ENCODE data around the gene MTHFD2.
"Not testable (repeated sequence)": the region's sequence is repeated elsewhere in the genome, so short reads cannot be mapped to it uniquely, and the experiment has no call there.

The MTHFD2 gene

DNA sequence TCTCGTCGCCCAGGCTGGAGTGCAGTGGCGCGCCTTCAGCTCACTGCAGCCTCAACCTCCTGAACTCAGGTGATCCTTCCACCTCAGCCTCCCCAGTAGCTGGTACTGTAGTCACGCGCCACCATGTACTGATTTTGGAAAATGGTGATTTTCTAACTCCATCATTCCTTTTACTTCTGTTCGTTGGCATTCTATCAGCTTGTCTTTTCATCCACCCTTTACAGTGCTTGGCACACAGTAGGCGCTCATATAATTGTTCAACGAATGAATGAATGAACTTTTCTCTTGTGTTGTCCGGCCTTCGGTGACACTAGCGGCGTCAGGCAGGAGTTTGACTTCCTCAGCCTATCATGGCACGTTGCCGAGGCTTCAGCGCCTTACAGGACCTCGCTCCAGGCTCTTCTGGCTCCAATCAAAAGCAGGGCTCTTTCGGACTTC, 373 bp upstream of the MTHFD2 start:
- no peak for DNase-seq

- no peak for DNase-seq
These were observed 873 bp downstream of the MTHFD2 start for GRCh38 chr2:74199275-74199701.

GRCh38 chr2:74199871-74200305, 1.5 kb downstream of the MTHFD2 start:
- DNase-seq: peak; percentile 16

DNA sequence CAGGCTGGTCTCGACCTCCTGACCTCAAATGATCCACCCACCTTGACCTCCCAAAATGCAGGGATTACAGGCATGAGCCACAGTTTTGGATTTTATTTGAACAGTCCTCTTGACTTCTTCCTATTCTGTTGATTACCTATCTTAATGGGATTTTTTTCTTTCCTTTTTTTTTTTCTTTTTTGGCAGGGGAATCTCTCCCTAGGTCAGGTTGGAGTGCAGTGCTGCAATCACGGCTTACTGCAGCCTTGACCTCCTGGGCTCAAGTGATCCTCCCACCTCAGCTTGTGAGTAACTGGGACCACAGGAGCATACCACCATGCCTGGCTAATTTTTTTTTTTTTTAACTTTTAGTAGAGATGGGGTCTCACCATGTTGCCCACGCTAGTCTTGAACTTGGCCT, 2.8 kb downstream of the MTHFD2 start:
- DNase-seq: no peak

GRCh38 chr2:74201596-74201995, 3.2 kb downstream of the MTHFD2 start:
- DNase-seq: no peak

GRCh38 chr2:74204436-74204835, 6.0 kb downstream of the MTHFD2 start:
- DNase-seq: no peak

DNA sequence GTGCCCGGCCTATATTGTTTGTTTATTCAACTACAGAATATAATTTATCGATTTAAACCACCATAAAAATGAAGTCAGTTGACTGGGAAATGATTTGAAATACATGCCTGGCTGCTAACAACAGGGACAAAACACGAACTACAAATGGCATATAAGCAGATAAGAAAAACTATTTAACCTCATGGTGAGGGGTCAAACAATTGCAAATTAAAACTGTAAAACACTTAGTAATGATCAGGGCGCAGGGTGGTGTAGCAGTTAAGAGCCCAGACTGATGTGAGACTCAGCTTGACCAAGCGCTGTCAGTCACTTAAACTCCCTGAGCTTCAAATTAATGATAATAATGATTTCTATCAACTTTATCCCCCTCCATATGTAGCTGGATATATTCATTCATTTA, 6.7 kb downstream of the MTHFD2 start:
- DNase-seq: no peak

GRCh38 chr2:74205596-74205995, 7.2 kb downstream of the MTHFD2 start:
- DNase-seq: peak; percentile 36

GRCh38 chr2:74206180-74206688, 7.8 kb downstream of the MTHFD2 start:
- DNase-seq: peak; percentile 61

DNA sequence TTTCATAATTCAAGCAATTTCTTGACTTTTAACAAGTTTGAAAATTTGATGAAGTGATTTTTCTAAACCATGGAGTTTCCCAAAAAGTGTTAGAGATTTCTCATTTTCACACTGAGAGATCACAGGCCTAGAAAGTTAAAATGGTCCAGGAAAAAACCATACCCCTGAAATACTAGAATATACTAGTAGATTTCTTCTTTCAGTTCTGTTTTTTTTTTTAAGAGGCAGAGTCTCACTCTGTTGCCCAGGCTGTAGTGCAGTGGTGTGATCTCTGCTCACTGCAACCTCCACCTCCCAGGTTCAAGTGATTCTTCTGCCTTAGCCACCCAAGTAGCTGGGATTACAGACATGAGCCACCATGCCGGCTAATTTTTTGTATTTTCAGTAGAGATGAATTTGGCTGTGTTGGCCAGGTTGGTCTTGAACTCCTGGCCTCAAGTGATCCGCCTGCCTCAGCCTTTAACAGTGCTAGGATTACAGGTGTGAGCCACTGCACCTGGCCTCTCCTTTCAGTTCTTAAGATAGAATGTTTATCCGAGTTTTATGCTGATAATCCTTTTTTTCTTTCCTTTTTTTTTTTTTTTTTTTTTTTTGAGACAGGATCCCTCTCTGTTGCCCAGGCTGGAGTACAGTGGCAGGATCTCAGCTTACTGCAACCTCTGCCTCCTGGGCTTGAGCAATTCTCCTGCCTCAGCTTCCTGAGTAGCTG, 14.4 kb downstream of the MTHFD2 start:
- DNase-seq: no peak

DNA sequence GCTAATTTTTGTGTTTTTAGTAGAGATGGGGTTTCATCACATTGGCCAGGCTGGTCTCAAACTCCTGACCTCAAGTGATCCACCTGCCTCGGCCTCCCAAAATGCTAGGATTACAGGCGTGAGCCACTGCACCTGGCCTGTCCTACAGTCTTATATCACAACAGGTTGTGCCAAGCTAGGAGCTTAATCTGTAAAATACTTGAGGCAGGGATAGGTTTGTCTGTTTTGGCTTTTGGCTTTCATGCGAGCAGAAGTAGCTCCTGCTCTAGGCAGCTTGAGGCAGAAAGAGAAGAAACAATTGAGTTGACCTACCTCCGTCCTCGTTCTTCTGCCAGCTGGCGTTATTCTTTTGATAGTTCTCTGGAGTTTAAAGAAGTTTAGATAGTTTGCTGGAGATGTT, 17.4 kb downstream of the MTHFD2 start:
- DNase-seq: not testable (repeated sequence)

GRCh38 chr2:74216642-74217041, 18.2 kb downstream of the MTHFD2 start:
- no peak for DNase-seq

DNA sequence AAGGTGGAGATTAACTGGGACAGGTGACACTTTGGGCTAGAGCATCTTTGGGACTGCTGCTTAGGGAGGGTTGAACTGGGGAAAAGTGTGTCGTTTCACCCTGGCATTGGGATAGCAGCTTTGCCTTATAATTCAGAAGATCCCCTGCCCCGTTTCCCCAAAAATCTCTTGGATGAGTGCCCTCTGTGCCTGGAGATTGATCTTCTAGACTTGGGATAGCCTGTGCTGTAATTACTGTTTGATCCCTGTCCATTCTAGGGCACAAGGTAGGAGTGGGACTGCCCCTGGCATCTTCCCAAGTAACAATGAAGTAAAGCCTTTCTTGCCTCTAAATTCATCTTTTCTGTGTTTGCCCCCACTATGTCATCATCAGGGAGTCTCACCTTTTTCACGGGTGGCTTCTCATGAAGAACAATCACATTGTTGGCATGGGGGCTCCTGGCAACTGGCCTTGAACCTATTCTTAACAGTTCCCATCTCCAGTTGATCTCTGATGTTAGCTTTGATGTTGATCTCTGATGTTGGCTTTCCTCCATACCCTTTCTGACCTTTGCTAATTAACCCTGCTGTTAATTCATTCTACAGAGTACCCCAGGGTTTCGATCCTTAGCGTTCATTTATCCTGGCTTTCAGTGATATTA, 21.6 kb downstream of the MTHFD2 start:
- no peak for DNase-seq

- no peak for DNase-seq
These were observed 22.7 kb downstream of the MTHFD2 start for GRCh38 chr2:74221091-74221490.

GRCh38 chr2:74221604-74222299, 23.3 kb downstream of the MTHFD2 start:
- DNase-seq: no peak

DNA sequence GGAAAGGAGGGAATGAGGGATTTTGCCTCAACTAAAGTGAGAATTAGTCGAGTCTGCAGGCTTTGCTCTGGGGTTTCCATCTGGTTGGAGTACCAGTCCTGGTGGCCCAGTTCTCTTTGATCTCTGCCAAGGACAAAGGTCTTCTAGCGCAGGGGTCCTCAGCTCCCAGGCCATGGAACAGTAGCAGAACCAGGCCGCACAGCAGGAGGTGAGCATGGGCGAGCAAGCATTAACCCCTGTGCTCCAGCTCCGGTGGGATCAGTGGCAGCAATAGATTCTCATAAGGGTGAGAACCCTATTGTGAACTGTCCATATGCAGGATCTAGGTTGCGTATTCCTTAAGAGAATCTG, 23.9 kb downstream of the MTHFD2 start:
- no peak for DNase-seq

- DNase-seq: no peak
These were observed 25.7 kb downstream of the MTHFD2 start for GRCh38 chr2:74223941-74224770.

DNA sequence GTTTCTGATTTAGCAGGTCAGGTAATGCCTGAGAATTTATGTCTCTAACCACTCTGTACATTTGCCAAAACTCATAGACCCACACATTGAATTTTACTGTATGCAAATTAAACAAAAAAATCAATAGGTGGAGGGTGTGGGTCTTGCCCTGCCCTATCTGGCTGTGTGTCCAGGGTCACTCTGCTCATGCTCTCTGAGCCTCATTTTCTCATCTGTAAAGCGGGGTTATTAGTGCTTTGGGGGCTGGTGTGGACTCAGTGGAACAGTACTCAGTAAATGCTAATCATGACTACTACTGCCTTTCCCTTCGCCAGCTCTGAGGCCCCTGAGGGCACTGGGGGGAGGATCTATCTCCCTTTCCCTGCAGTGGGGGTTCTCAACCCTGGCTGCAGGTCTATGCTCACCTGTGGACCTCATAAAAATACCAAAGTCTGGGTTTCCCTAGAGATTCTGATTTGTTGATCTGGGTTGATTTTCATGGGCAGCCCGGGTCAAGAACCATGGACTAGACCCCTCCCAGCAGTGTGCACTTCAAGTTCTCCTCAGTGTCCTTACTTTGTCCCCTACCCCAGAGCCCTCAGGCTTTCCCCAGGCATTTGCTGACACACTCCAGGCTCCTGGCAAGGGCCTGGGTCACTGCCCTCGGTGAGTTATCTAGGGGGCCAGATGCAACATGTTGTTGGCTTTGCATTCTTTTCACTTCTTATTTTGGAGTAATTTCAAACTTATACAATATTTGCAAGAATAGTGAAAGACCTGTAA, 27.5 kb downstream of the MTHFD2 start:
- no peak for DNase-seq

- DNase-seq: no peak
These were observed 28.3 kb downstream of the MTHFD2 start for GRCh38 chr2:74226648-74227213.

- DNase-seq: no peak
These were observed 29.2 kb downstream of the MTHFD2 start for GRCh38 chr2:74227646-74228045.

DNA sequence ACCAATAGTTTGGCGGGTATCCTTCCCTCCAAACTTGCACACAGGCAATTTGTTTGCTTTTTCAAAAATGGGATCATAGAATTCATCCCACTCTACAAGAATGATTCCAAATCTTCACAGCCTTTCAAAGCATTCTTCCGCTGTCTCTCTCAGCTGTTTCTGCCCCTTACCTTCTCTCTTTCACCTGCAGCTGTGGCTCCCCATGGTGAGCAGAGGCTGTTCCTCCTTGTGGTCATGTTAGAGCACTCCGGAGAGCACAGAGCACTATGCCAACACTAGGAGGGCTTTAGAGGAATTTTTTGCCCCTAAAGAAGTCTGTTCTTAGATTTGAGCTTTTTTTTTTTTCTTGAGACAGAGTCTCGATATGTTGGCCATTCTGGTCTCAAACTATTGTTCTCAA, 30.4 kb downstream of the MTHFD2 start:
- no peak for DNase-seq

DNA sequence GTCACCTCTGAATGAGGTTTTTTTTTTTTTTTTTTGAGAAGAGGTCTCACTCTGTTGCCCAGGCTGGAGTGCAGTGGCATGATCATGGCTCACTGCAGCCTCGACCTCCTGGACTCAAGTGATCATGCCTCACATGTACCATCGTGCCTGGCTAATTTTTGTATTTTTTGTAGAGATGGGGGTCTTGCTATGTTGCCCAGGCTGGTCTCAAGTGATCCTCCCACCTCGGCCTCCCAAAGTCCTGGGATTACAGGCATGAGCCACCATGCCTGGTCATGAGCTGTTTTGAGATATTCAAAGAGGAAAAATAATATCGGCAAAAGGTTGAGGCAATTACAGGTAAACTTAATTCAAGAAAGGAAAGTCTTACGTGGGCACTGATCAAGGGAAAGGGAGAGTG, 31.4 kb downstream of the MTHFD2 start:
- DNase-seq: not testable (repeated sequence)

Measured in CD4-positive, alpha-beta T cell treated with Interleukin-12 subunit alpha and Interleukin-12 subunit beta, for 1 hour (primary cell).